Skeletal muscle satellite cell (primary cell): Measurements from ENCODE around the gene PGM1.

Source experiments
- H3K27me3 ChIP-seq: 2 replicates; pipeline ENCODE4 v1.7.0; 2013; ENCODE audit warnings: low read length; ENCODE audit not compliant: control insufficient read depth, insufficient read depth
- H3K36me3 ChIP-seq: 2 replicates; pipeline ENCODE4 v1.7.0; 2013; ENCODE audit warnings: mild to moderate bottlenecking, control low read depth, low read length; ENCODE audit not compliant: insufficient read depth
- H3K4me1 ChIP-seq: 2 replicates; pipeline ENCODE4 v1.7.0; 2013; ENCODE audit warnings: low read length; ENCODE audit not compliant: control insufficient read depth, insufficient read depth
- H3K4me2 ChIP-seq: 2 replicates; pipeline ENCODE4 v1.7.0; 2013; ENCODE audit warnings: mild to moderate bottlenecking, low read length
- H3K4me3 ChIP-seq: 2 replicates; pipeline ENCODE4 v1.7.0; 2013; ENCODE audit warnings: low read length
- H3K9ac ChIP-seq: 2 replicates; pipeline ENCODE4 v1.7.0; 2013; ENCODE audit warnings: mild to moderate bottlenecking, low read depth, low read length, moderate library complexity
- H3K9me3 ChIP-seq: replicated peaks from 2 replicates; pipeline ENCODE4 v1.7.0; 2013; ENCODE audit warnings: mild to moderate bottlenecking, control low read depth, low read length

Gene PGM1

GRCh38 chr1:63634471-63634870 lies 41.3 kb downstream of the PGM1 start:
- Histone ChIP-seq H3K4me3 (no peak overlapping the region), H3K4me1 (peaks cover 4% of the 10 kb centered on the region), H3K9me3 (no peaks in the 10 kb centered on the region), H3K36me3 (peaks cover 43% of the 10 kb centered on the region), H3K9ac (no peak overlapping the region), H3K27me3 (no peaks in the 10 kb centered on the region), H3K4me2 (no peak overlapping the region)

- H3K9me3 ChIP-seq, result no peaks in the 10 kb centered on the region
- no peak overlapping the region for H3K4me2 ChIP-seq
- H3K4me1 ChIP-seq, result no peaks in the 10 kb centered on the region
- H3K27me3 ChIP-seq, result no peaks in the 10 kb centered on the region
- H3K36me3 ChIP-seq, result peaks cover 52% of the 10 kb centered on the region
- no peak overlapping the region for H3K9ac ChIP-seq
- H3K4me3 ChIP-seq, result no peak overlapping the region
Observed at GRCh38 chr1:63635681-63636080, 42.5 kb downstream of the PGM1 start.

- Histone ChIP-seq H3K4me1 (no peaks in the 10 kb centered on the region), H3K9me3 (no peaks in the 10 kb centered on the region), H3K36me3 (peaks cover 53% of the 10 kb centered on the region), H3K27me3 (no peaks in the 10 kb centered on the region), H3K4me3 (no peak overlapping the region), H3K9ac (no peak overlapping the region), H3K4me2 (no peak overlapping the region)
Observed at GRCh38 chr1:63636192-63637105, 43.2 kb downstream of the PGM1 start.

- Histone ChIP-seq H3K36me3 (peaks cover 49% of the 10 kb centered on the region), H3K9me3 (no peaks in the 10 kb centered on the region), H3K9ac (no peak overlapping the region), H3K4me3 (no peak overlapping the region), H3K4me2 (no peak overlapping the region), H3K27me3 (no peaks in the 10 kb centered on the region), H3K4me1 (no peaks in the 10 kb centered on the region)
Observed at GRCh38 chr1:63638471-63638870, 45.3 kb downstream of the PGM1 start.

GRCh38 chr1:63638875-63639274 lies 45.7 kb downstream of the PGM1 start:
- peaks cover 53% of the 10 kb centered on the region for H3K36me3 ChIP-seq
- H3K4me3 ChIP-seq, result no peak overlapping the region
- no peak overlapping the region for H3K9ac ChIP-seq
- H3K9me3 ChIP-seq, result no peaks in the 10 kb centered on the region
- H3K4me2 ChIP-seq, result no peak overlapping the region
- no peaks in the 10 kb centered on the region for H3K27me3 ChIP-seq
- H3K4me1 ChIP-seq, result peaks cover 2% of the 10 kb centered on the region

- Histone ChIP-seq H3K27me3 (no peaks in the 10 kb centered on the region), H3K4me2 (no peak overlapping the region), H3K36me3 (peaks cover 47% of the 10 kb centered on the region), H3K4me3 (no peak overlapping the region), H3K9ac (no peak overlapping the region), H3K9me3 (no peaks in the 10 kb centered on the region), H3K4me1 (peaks cover 5% of the 10 kb centered on the region)
Observed at GRCh38 chr1:63640633-63641567, 47.7 kb downstream of the PGM1 start.

- Histone ChIP-seq H3K27me3 (no peaks in the 10 kb centered on the region), H3K4me2 (no peak overlapping the region), H3K9me3 (no peaks in the 10 kb centered on the region), H3K4me3 (no peak overlapping the region), H3K9ac (no peak overlapping the region), H3K4me1 (peaks cover 5% of the 10 kb centered on the region), H3K36me3 (peaks cover 40% of the 10 kb centered on the region)
Observed at GRCh38 chr1:63641615-63642014, 48.4 kb downstream of the PGM1 start.

GRCh38 chr1:63642901-63643300 lies 49.7 kb downstream of the PGM1 start:
- Histone ChIP-seq H3K4me3 (no peak overlapping the region), H3K9ac (no peak overlapping the region), H3K36me3 (peaks cover 33% of the 10 kb centered on the region), H3K4me2 (no peak overlapping the region), H3K4me1 (peaks cover 5% of the 10 kb centered on the region), H3K9me3 (no peaks in the 10 kb centered on the region), H3K27me3 (no peaks in the 10 kb centered on the region)

GRCh38 chr1:63643517-63643916 lies 50.3 kb downstream of the PGM1 start:
- Histone ChIP-seq H3K36me3 (peaks cover 33% of the 10 kb centered on the region), H3K4me2 (no peak overlapping the region), H3K4me3 (no peak overlapping the region), H3K9me3 (no peaks in the 10 kb centered on the region), H3K27me3 (no peaks in the 10 kb centered on the region), H3K4me1 (peaks cover 5% of the 10 kb centered on the region), H3K9ac (no peak overlapping the region)

GRCh38 chr1:63643926-63644325 lies 50.7 kb downstream of the PGM1 start:
- Histone ChIP-seq H3K9me3 (no peaks in the 10 kb centered on the region), H3K27me3 (no peaks in the 10 kb centered on the region), H3K4me1 (peaks cover 5% of the 10 kb centered on the region), H3K9ac (no peak overlapping the region), H3K4me3 (no peak overlapping the region), H3K4me2 (no peak overlapping the region), H3K36me3 (peaks cover 30% of the 10 kb centered on the region)

- H3K9ac ChIP-seq, result no peak overlapping the region
- no peak overlapping the region for H3K4me2 ChIP-seq
- H3K9me3 ChIP-seq, result no peaks in the 10 kb centered on the region
- peaks cover 5% of the 10 kb centered on the region for H3K4me1 ChIP-seq
- H3K27me3 ChIP-seq, result no peaks in the 10 kb centered on the region
- H3K36me3 ChIP-seq, result peaks cover 20% of the 10 kb centered on the region
- no peak overlapping the region for H3K4me3 ChIP-seq
Observed at GRCh38 chr1:63645317-63645716, 52.1 kb downstream of the PGM1 start.
